HepG2 (cell line): ENCODE measurements around the gene HENMT1. TPM values are rescaled to one million over a fixed set of nuclear protein-coding genes. Genes with fewer than 3 reads are reported as not detected.

ENCODE experiments used
- DBP ChIP-seq: sonication (generic); formaldehyde crosslinking; IDR thresholded peaks from 2 replicates; pipeline ENCODE4 v1.4.0; 2020; ENCODE audit warnings: missing genetic modification reagents; ENCODE audit errors: not compliant biosample characterization
- E2F1 ChIP-seq: sonication (generic); formaldehyde crosslinking; IDR thresholded peaks from 2 replicates; pipeline ENCODE4 v1.5.0; 2020; ENCODE audit warnings: missing genetic modification reagents
- FOXP1 ChIP-seq, 2 experiments: fragments of 450-650 bp in 1 of 2; IDR thresholded peaks; 2 replicates each; pipeline ENCODE4 v1.6.1; 2017 to 2018; ENCODE audit warnings: antibody characterized with exemption in 1 of 2
- KDM3A ChIP-seq: IDR thresholded peaks from 2 replicates; pipeline ENCODE4 v1.6.1; 2018; ENCODE audit warnings: low read depth, missing compliant biosample characterization
- KIAA2018 ChIP-seq: sonication (generic); formaldehyde crosslinking; IDR thresholded peaks from 2 replicates; pipeline ENCODE4 v1.5.0; 2020; ENCODE audit warnings: mild to moderate bottlenecking, missing genetic modification reagents, borderline replicate concordance
- PPARG ChIP-seq: conservative IDR thresholded peaks from 2 replicates; pipeline ENCODE4 v1.6.1; 2016; ENCODE audit warnings: missing biosample characterization, missing genetic modification reagents
- SALL1 ChIP-seq: sonication (generic); formaldehyde crosslinking; IDR thresholded peaks from 2 replicates; pipeline ENCODE4 v1.8.0; 2022; ENCODE audit warnings: mild to moderate bottlenecking, missing genetic modification reagents
- SOX13 ChIP-seq, 3 experiments: fragments of 450-650 bp in 1 of 3; sonication (generic) in 1 of 3; formaldehyde crosslinking in 1 of 3; IDR thresholded peaks in 2 of 3; conservative IDR thresholded peaks in 1 of 3; 2 replicates each; pipeline versions ENCODE4 v1.5.0 to v1.6.1; 2016 to 2020; ENCODE audit warnings: antibody characterized with exemption in 1 of 3, mild to moderate bottlenecking in 1 of 3, missing compliant biosample characterization in 1 of 3, missing genetic modification reagents in 1 of 3, moderate library complexity in 1 of 3
- SRSF1 ChIP-seq: fragments of 200-400 bp; formaldehyde crosslinking; optimal IDR thresholded peaks from 2 replicates; pipeline ENCODE3; 2017; ENCODE audit warnings: mild to moderate bottlenecking, low read depth, low read length, moderate library complexity
- ZBTB49 ChIP-seq: sonication (generic); formaldehyde crosslinking; IDR thresholded peaks from 2 replicates; pipeline ENCODE4 v1.4.0; 2020; ENCODE audit warnings: missing genetic modification reagents, borderline replicate concordance
- ZNF556 ChIP-seq: sonication (generic); formaldehyde crosslinking; IDR thresholded peaks from 2 replicates; pipeline ENCODE4 v1.4.0; 2020; ENCODE audit warnings: mild to moderate bottlenecking, missing genetic modification reagents, borderline replicate concordance
- ZNF75D ChIP-seq: sonication (generic); formaldehyde crosslinking; IDR thresholded peaks from 2 replicates; pipeline ENCODE4 v1.8.1; 2023; ENCODE audit warnings: missing genetic modification reagents, mild to moderate bottlenecking, borderline replicate concordance
- ZNF839 ChIP-seq: sonication (generic); formaldehyde crosslinking; IDR thresholded peaks from 2 replicates; pipeline ENCODE4 v1.4.0; 2020; ENCODE audit warnings: missing genetic modification reagents, mild to moderate bottlenecking, borderline replicate concordance
- polyA plus RNA-seq, 8 experiments: library from polyadenylated mRNA; depleted of rRNA in 3 of 8; stranded (reverse) in 7 of 8; unstranded in 1 of 8; fragments of >200 nt; fragmentation: Illumina TruSeq in 4 of 8; extraction: Trizol in 4 of 8; gene quantifications; 2 replicates each; pipeline versions ENCODE4 v1.2.1 to v1.2.3, GENCODE V29; 2011 to 2016; ENCODE audit warnings: low read depth in 4 of 8, missing spikeins in 1 of 8, mixed read lengths in 1 of 8; ENCODE audit not compliant: insufficient read depth in 1 of 8
- total RNA-seq, 5 experiments: library from RNA; depleted of rRNA; stranded (reverse); fragments of >200 nt; fragmentation: Illumina TruSeq; extraction: Trizol; gene quantifications; 2 replicates each; pipeline ENCODE4 v1.2.3, GENCODE V29; 2016; ENCODE audit warnings: low read depth in 1 of 5

Gene HENMT1
- total and polyA plus RNA-seq, 2 of the 13 experiments (the other 11 are each of a cell fraction or from before 2014, with no cell fraction given): not detected

GRCh38 chr1:108691942-108692723 lies 31.2 kb upstream of the HENMT1 start, which contains the start of gene PRPF38B (continued):
- TF ChIP-seq ZBTB49 (CRISPR knock-in tag) (no peak), ZNF839 (CRISPR knock-in tag) (no peak), KDM3A (0 out of 2 replicates have a peak, but pooled peaks have one; percentile 12), DBP (CRISPR knock-in tag) (no peak), SRSF1 (peak; percentile 79), PPARG (CRISPR knock-in tag) (no peak), KIAA2018 (CRISPR knock-in tag) (no peak), ZNF556 (0 out of 2 replicates have a peak, but pooled peaks have one; percentile 26), ZNF75D (CRISPR knock-in tag) (no peak), SALL1 (CRISPR knock-in tag) (peak; percentile 72), E2F1 (CRISPR knock-in tag) (no peak), SOX13 (IDR thresholded peaks at IDR 0.05) (no peak), SOX13 (CRISPR knock-in tag; conservative IDR thresholded peaks at IDR 0.05 in 1 of 2, IDR thresholded peaks at IDR 0.05 in 1 of 2) (no peak), FOXP1 (IDR thresholded peaks at IDR 0.05) (no peak), FOXP1 (CRISPR knock-in tag; IDR thresholded peaks at IDR 0.05) (no peak)
